Neural cell (in vitro differentiated cells): ENCODE results near the gene SMARCC2.

Experiments
- CTCF ChIP-seq: fragments of 450-650 bp; IDR thresholded peaks from 2 replicates; pipeline ENCODE4 v1.5.1; 2014; ENCODE audit warnings: antibody characterized with exemption, mild to moderate bottlenecking, moderate library complexity; ENCODE audit not compliant: poor library complexity, severe bottlenecking
- EP300 ChIP-seq: fragments of 450-650 bp; conservative IDR thresholded peaks from 2 replicates; pipeline ENCODE4 v1.6.1; 2014; ENCODE audit warnings: antibody characterized with exemption, mild to moderate bottlenecking, moderate library complexity; ENCODE audit not compliant: poor library complexity, severe bottlenecking
- EZH2 ChIP-seq: fragments of 200-600, 300-800 bp; shearing (Covaris generic), sonication (generic); IDR thresholded peaks from 2 replicates; pipeline ENCODE4 v1.6.1; 2014; ENCODE audit warnings: antibody characterized with exemption, low read length, borderline replicate concordance, mild to moderate bottlenecking; ENCODE audit not compliant: insufficient read depth, poor library complexity, severe bottlenecking
- TAF1 ChIP-seq: IDR thresholded peaks from 2 replicates; pipeline ENCODE4 v1.6.1; 2012; ENCODE audit warnings: low read depth

- TF ChIP-seq TAF1 = no peak
- no peak for TF ChIP-seq EZH2
- TF ChIP-seq EP300 = no peak
- no peak for TF ChIP-seq CTCF
Measured at GRCh38 chr12:56143217-56143616, 46.1 kb downstream of the SMARCC2 start.
